ENCODE results near the gene RASAL3. TPM values are rescaled to one million over a fixed set of nuclear protein-coding genes. Genes with fewer than 3 reads are reported as not detected.
A peak's percentile ranks its signal among the peaks of the same experiment; 100 is the strongest.

RASAL3 gene
- total and polyA plus RNA-seq, 12 donors, result 1.1 to 20.5 (median 5.4) TPM

GRCh38 chr19:15421136-15421695 lies 43.1 kb downstream of the RASAL3 start:
- 84 to 87% (median 86%) methylated on average over 12 of the region's 12 CpGs for WGBS, 4 donors
- no peak for TF ChIP-seq POLR2A (IDR thresholded peaks at IDR 0.05)
- no peak for TF ChIP-seq CTCF (IDR thresholded peaks at IDR 0.05)
- intact Hi-C loops (cut with DNase I), result no loop called here
- H3K27me3 ChIP-seq, result no peaks in the 10 kb centered on the region
- no peaks in the 10 kb centered on the region for H3K9me3 ChIP-seq (replicated peaks in 1 of 3)
- no peak for DNase-seq
- peaks cover 0 to 36% of the 10 kb centered on the region in 2 donors for H3K36me3 ChIP-seq (replicated peaks in 1 of 2)
- no peak overlapping the region for H3K27ac ChIP-seq
- H3K4me1 ChIP-seq (replicated peaks in 1 of 2), result peaks cover 22 to 23% of the 10 kb centered on the region in 2 donors
- no peak overlapping the region for H3K4me3 ChIP-seq

GRCh38 chr19:15419413-15420025 lies 44.8 kb downstream of the RASAL3 start:
- DNase-seq, result peak in 6 of 7 donors; percentile 55 to 74 (median 72)
- peaks cover 0 to 23% of the 10 kb centered on the region in 2 donors for H3K36me3 ChIP-seq (replicated peaks in 1 of 2)
- intact Hi-C loops (cut with DNase I), result no loop called here
- no peaks in the 10 kb centered on the region for H3K9me3 ChIP-seq (replicated peaks in 1 of 3)
- WGBS, 4 donors, result 15 to 20% (median 16%) methylated on average over 14 to 16 of the region's 16 CpGs
- peak overlapping the region; percentile 23 to 98 (median 58) for H3K27ac ChIP-seq
- no peaks in the 10 kb centered on the region for H3K27me3 ChIP-seq
- peak overlapping the region in 1 of 4 donors; percentile 86 for H3K4me3 ChIP-seq
- H3K4me1 ChIP-seq (replicated peaks in 1 of 2), result peaks cover 26 to 33% of the 10 kb centered on the region in 2 donors
- peak in 1 of 6 experiments; percentile 13 for TF ChIP-seq CTCF (IDR thresholded peaks at IDR 0.05)
- TF ChIP-seq POLR2A (IDR thresholded peaks at IDR 0.05), result no peak

- whole genome bisulfite sequencing, 4 donors, result 0 to 1% (median 0%) methylated on average over 19 to 61 of the region's 61 CpGs
- intact Hi-C loops (cut with DNase I), result no loop called here
Measured at GRCh38 chr19:15418579-15419412, 45.5 kb downstream of the RASAL3 start, which contains the start of gene AKAP8L. TSS of gene AKAP8L (minus strand) at chr19:15418988. CDS start at chr19:15418923, 65 bp downstream.

More at GRCh38 chr19:15418579-15419412, 45.5 kb downstream of the RASAL3 start, which contains the start of gene AKAP8L:
- Histone ChIP-seq H3K36me3 (replicated peaks in 1 of 2) (peaks cover 0 to 15% of the 10 kb centered on the region in 2 donors), H3K27me3 (no peaks in the 10 kb centered on the region), H3K4me3 (peak within 1 kb of the TSS; percentile 18 to 94 (median 86)), H3K27ac (peak within 1 kb of the TSS; percentile 70 to 98 (median 90)), H3K9me3 (replicated peaks in 1 of 3) (no peaks in the 10 kb centered on the region), H3K4me1 (replicated peaks in 1 of 2) (peaks cover 26 to 40% of the 10 kb centered on the region in 2 donors)
- TF ChIP-seq POLR2A (IDR thresholded peaks at IDR 0.05), result peak; percentile 90 to 98
- peak; percentile 24 to 75 (median 73) for TF ChIP-seq CTCF (IDR thresholded peaks at IDR 0.05)
- DNase-seq, result peak; percentile 99 to 100 (median 100)
